Heart left ventricle (tissue), 16 donors: Measurements from ENCODE around the gene NUP210. TPM values are rescaled to one million over a fixed set of nuclear protein-coding genes. Genes with fewer than 3 reads are reported as not detected.

Experiments used
- ATAC-seq, 4 donors: fragments of 200-7000 bp; cut with Tn5 transposase; one replicate each; pipeline ENCODE4 v1.9.1; 2020 to 2022; ENCODE audit warnings: moderate library complexity in 4 of 4, mild to moderate bottlenecking in 3 of 4, moderate number of reproducible peaks in 1 of 4
- DNase-seq, 5 donors: peaks; one replicate each; pipeline ENCODE4 v3.0.0-alpha.2; 2020
- H3K27ac ChIP-seq, 12 donors: fragments of 200-600 bp; sonication (generic) in 4 of 12; one replicate each; pipeline versions ENCODE4 v1.5.0 to v1.8.0; 2016 to 2022; ENCODE audit warnings: mild to moderate bottlenecking in 2 of 12
- H3K27me3 ChIP-seq, 9 donors: fragments of 200-600 bp; sonication (generic) in 2 of 9; one replicate each; pipeline versions ENCODE4 v1.5.1 to v1.8.0; 2016 to 2022; ENCODE audit warnings: mild to moderate bottlenecking in 3 of 9
- H3K36me3 ChIP-seq, 9 donors: fragments of 200-600 bp; sonication (generic) in 2 of 9; one replicate each; pipeline versions ENCODE4 v1.5.0 to v1.8.0; 2018 to 2022; ENCODE audit warnings: mild to moderate bottlenecking in 2 of 9
- H3K4me1 ChIP-seq, 12 donors: fragments of 200-600 bp; sonication (generic) in 4 of 12; one replicate each; pipeline versions ENCODE4 v1.5.0 to v1.8.0; 2016 to 2022; ENCODE audit warnings: mild to moderate bottlenecking in 3 of 12
- H3K4me3 ChIP-seq, 12 donors: fragments of 200-600 bp; sonication (generic) in 4 of 12; one replicate each; pipeline versions ENCODE4 v1.5.0 to v1.8.0; 2017 to 2022; ENCODE audit warnings: mild to moderate bottlenecking in 9 of 12, moderate library complexity in 4 of 12
- H3K9me3 ChIP-seq, 12 donors: fragments of 200-600 bp; sonication (generic) in 4 of 12; one replicate each; pipeline versions ENCODE4 v1.5.0 to v1.8.0; 2016 to 2022; ENCODE audit warnings: mild to moderate bottlenecking in 1 of 12
- CTCF ChIP-seq, 12 donors: fragments of 200-600 bp; sonication (generic) in 4 of 12; IDR thresholded peaks; one replicate each; pipeline versions ENCODE4 v1.5.0 to v1.8.0; 2018 to 2022; ENCODE audit warnings: antibody characterized with exemption in 12 of 12, mild to moderate bottlenecking in 5 of 12
- POLR2A ChIP-seq, 2 donors: fragments of 450-650 bp; IDR thresholded peaks; one replicate each; pipeline ENCODE4 v1.6.1; 2017; ENCODE audit warnings: antibody characterized with exemption in 2 of 2, mild to moderate bottlenecking in 2 of 2, moderate library complexity in 2 of 2
- WGBS, 4 donors: extraction: QIAGEN DNeasy Blood & Tissue Kit in 2 of 4; methylation state at CpG; one replicate each; pipeline versions ENCODE4 v1.1.5 to v1.1.7; 2013 to 2018; 5-methylcytosine and 5-hydroxymethylcytosine counted together
- intact Hi-C, 10 donors: fragments of 100-400 bp; cut with DNase I; formaldehyde crosslinking; loops; one replicate each; pipeline versions ENCODE4 v1.11.1 to v1.14.2; 2022
- polyA plus RNA-seq, 2 donors: library from polyadenylated mRNA; stranded (reverse); fragments of 200-250 nt; gene quantifications; one replicate each; pipeline ENCODE4 v1.2.3, GENCODE V29; 2013
- total RNA-seq, 9 donors: library from RNA; depleted of rRNA in 2 of 9; stranded (reverse); fragments of >200 nt in 2 of 9; fragmentation: NEBNext Ultra II Directional in 3 of 9; extraction: Animal tissue kit (Norgen Biotek cat#: 25700) in 3 of 9; gene quantifications; one replicate each; pipeline versions ENCODE4 v1.1.0 to v1.2.4, GENCODE V29; 2016 to 2023
- donor health status: ischemic (EF 13 %, LVEDD 7.1; RV severe dilation, severe dysfunction).
- donor health status: healthy with polysubstance abuse.
- donor health status: DM: no; HTN: yes; CAD: no.
- donor health status: DM: no; HTN: no; CAD: no.
- donor health status: ischemic (EF 25% LVEDD 6.9; RV normal size, moderate dysfunction).
- donor health status: ischemic (EF 25% LVEDD 5.7; RV mildly dilated, moderate dysfunction).
- donor health status: healthy.
- donor health status: DM: yes; HTN: yes; CAD: no.
- donor health status: ischemic (EF 35%, LVEDD 5.7; RV mildly dilated, moderate dysfunction).
- donor health status: nonischemic (EF 11% LVEDD 7.7; RV severe dilation, severe dysfunction).
- donor health status: DM: yes; HTN: yes; CAD: no.
- donor health status: PGD.
- donor health status: ischemic (EF 29% LVEDD 5.4; RV normal size, mild dysfunction).
- donor health status: nonischemic (EF 23%, LVEDD 6.1; RV moderate dilation, normal function).

Gene NUP210
- total and polyA plus RNA-seq, 11 donors: 1.3 to 9.7 (median 2.6) TPM

GRCh38 chr3:13362551-13362950 is 57.6 kb downstream of the NUP210 start:
- no peaks in the 10 kb centered on the region for H3K9me3 ChIP-seq
- H3K4me3 ChIP-seq: no peak overlapping the region
- ATAC-seq: no peak
- no peak for TF ChIP-seq CTCF (IDR thresholded peaks at IDR 0.05)
- no peak for TF ChIP-seq POLR2A (IDR thresholded peaks at IDR 0.05)
- H3K27me3 ChIP-seq: no peaks in the 10 kb centered on the region
- H3K27ac ChIP-seq: no peak overlapping the region
- peaks cover 0 to 41% (median 0%) of the 10 kb centered on the region in 9 donors for H3K36me3 ChIP-seq
- 90 to 94% (median 92%) methylated on average over 8 of the region's 8 CpGs for WGBS, 4 donors
- intact Hi-C loops: no loop called here
- no peaks in the 10 kb centered on the region for H3K4me1 ChIP-seq
- DNase-seq: no peak

GRCh38 chr3:13359916-13360315 is 60.2 kb downstream of the NUP210 start:
- H3K36me3 ChIP-seq: peaks cover 0 to 50% (median 0%) of the 10 kb centered on the region in 9 donors

GRCh38 chr3:13358643-13359042 is 61.5 kb downstream of the NUP210 start:
- Histone ChIP-seq H3K27ac (no peak overlapping the region), H3K9me3 (no peaks in the 10 kb centered on the region), H3K27me3 (no peaks in the 10 kb centered on the region), H3K4me3 (no peak overlapping the region), H3K4me1 (no peaks in the 10 kb centered on the region), H3K36me3 (peaks cover 0 to 44% (median 0%) of the 10 kb centered on the region in 9 donors)
- 71 to 90% (median 83%) methylated on average over 7 of the region's 7 CpGs for WGBS, 4 donors
- no peak for DNase-seq
- TF ChIP-seq POLR2A (IDR thresholded peaks at IDR 0.05) (no peak), CTCF (IDR thresholded peaks at IDR 0.05) (no peak)
- ATAC-seq: no peak
- intact Hi-C loops: no loop called here

More at GRCh38 chr3:13359916-13360315, 60.2 kb downstream of the NUP210 start:
- intact Hi-C loops: no loop called here
- Histone ChIP-seq H3K9me3 (no peaks in the 10 kb centered on the region), H3K4me1 (no peaks in the 10 kb centered on the region), H3K27ac (no peak overlapping the region), H3K27me3 (no peaks in the 10 kb centered on the region), H3K4me3 (no peak overlapping the region)
- DNase-seq (no peak), ATAC-seq (no peak)
- TF ChIP-seq CTCF (IDR thresholded peaks at IDR 0.05) (no peak), POLR2A (IDR thresholded peaks at IDR 0.05) (no peak)
- WGBS, 4 donors: 86 to 93% (median 93%) methylated on average over 6 of the region's 6 CpGs

- no peak for TF ChIP-seq CTCF (IDR thresholded peaks at IDR 0.05)
- TF ChIP-seq POLR2A (IDR thresholded peaks at IDR 0.05): no peak
- no peak overlapping the region for H3K4me3 ChIP-seq
- H3K27ac ChIP-seq: no peak overlapping the region
- peaks cover 0 to 43% (median 0%) of the 10 kb centered on the region in 9 donors for H3K36me3 ChIP-seq
- no peak for ATAC-seq
- WGBS, 4 donors: 82 to 93% (median 90%) methylated on average over 17 to 18 of the region's 18 CpGs
- DNase-seq: no peak
- no peaks in the 10 kb centered on the region for H3K9me3 ChIP-seq
- H3K4me1 ChIP-seq: no peaks in the 10 kb centered on the region
- no peaks in the 10 kb centered on the region for H3K27me3 ChIP-seq
- intact Hi-C loops: no loop called here
Measured at GRCh38 chr3:13358051-13358450, 62.1 kb downstream of the NUP210 start.
